Omental fat pad (tissue), 4 donors: ENCODE results near the gene CCNY. TPM values are rescaled to one million over a fixed set of nuclear protein-coding genes. Genes with fewer than 3 reads are reported as not detected.

Experiments used
- ATAC-seq: fragments of 150-250 bp; one replicate; pipeline ENCODE4 v1.9.1; 2016; ENCODE audit warnings: mild to moderate bottlenecking, moderate library complexity; ENCODE audit not compliant: low FRiP score
- DNase-seq: peaks from one replicate; pipeline ENCODE4 v3.0.0-alpha.2; 2019; ENCODE audit warnings: low spot score
- total RNA-seq, 4 donors: library from RNA; depleted of rRNA; stranded (reverse); fragments of >200 nt; gene quantifications; one replicate each; pipeline ENCODE4 v1.1.0, GENCODE V29; 2016
- TF ChIP-seq, protein P1 (sequence below), 3 donors: fragments of 450-650 bp; IDR thresholded peaks; one replicate each; pipeline ENCODE4 v1.5.1; 2016 to 2017; ENCODE audit warnings: antibody characterized with exemption in 3 of 3, mild to moderate bottlenecking in 3 of 3, moderate library complexity in 2 of 3

CCNY gene
- total RNA-seq, 4 donors from 2014 or later: 38.6 to 49.5 (median 47.2) TPM

GRCh38 chr10:35448687-35449662, 112.7 kb downstream of the CCNY start:
- no peak for DNase-seq
- TF ChIP-seq, protein P1, sequence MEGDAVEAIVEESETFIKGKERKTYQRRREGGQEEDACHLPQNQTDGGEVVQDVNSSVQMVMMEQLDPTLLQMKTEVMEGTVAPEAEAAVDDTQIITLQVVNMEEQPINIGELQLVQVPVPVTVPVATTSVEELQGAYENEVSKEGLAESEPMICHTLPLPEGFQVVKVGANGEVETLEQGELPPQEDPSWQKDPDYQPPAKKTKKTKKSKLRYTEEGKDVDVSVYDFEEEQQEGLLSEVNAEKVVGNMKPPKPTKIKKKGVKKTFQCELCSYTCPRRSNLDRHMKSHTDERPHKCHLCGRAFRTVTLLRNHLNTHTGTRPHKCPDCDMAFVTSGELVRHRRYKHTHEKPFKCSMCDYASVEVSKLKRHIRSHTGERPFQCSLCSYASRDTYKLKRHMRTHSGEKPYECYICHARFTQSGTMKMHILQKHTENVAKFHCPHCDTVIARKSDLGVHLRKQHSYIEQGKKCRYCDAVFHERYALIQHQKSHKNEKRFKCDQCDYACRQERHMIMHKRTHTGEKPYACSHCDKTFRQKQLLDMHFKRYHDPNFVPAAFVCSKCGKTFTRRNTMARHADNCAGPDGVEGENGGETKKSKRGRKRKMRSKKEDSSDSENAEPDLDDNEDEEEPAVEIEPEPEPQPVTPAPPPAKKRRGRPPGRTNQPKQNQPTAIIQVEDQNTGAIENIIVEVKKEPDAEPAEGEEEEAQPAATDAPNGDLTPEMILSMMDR (IDR thresholded peaks at IDR 0.05): no peak
- ATAC-seq: no peak

DNA sequence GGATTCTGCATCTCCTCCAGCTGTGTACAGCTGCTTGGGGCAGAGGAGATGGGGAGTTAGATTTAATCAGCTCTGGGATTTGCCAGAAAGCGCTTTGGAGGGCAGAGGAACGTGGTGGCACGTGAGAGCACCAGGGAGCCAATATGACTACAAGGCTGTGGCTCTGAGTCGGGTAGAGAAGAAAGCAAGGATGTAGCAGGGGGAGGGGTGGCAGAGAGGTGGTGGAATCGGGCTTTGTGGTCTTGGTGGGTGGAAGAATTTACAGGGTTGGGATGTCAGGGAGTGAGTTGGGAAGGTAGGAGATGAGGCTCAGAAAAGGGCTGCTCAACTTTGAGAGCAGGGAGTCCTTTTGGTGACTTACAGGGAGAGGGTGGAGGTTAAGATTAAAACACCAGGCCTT, 113.6 kb downstream of the CCNY start:
- TF ChIP-seq, protein P1 (IDR thresholded peaks at IDR 0.05): no peak
- ATAC-seq (no peak), DNase-seq (no peak)

DNA sequence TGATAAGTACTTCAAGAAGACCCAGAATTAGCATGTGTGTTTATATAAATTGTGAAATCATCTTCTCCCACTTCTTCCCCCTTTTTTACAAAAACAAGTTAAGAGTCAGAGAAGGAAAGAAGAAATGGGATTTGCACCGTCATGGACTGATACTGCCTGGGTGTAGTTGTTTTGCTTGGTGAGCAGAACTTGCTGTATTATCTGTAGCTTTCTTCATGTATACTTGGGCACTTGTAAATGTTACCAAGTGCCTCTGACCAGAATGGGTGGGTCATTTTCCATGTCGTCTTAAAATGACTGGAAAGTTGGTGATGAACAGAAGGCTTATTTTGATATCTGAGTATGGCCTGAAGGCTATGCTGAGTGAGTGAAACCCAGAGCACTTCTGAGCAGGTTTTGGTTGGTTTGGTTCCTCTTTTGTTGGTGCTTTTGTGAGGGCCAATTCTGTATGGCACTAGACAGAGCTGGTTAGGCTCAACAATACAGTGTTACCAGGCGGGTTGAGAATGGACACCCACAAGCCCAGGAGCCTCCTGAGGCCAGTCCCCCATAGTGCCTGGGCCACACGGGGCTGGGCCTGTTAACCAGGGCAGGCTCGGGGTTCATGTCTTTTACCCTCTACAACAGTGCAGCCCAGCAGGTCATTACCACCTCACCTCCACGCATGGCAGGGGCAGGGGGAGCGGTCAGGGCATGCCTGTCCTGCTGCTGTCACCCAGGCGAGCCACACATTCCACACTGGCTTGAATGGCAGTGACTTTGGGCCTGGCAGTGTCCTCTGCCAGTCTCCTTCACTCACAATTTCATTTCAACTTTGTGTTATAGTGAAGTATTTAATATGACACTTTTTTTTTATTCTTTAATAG, 115.1 kb downstream of the CCNY start:
- DNase-seq (no peak), ATAC-seq (no peak)
- TF ChIP-seq, protein P1 (IDR thresholded peaks at IDR 0.05): no peak

DNA sequence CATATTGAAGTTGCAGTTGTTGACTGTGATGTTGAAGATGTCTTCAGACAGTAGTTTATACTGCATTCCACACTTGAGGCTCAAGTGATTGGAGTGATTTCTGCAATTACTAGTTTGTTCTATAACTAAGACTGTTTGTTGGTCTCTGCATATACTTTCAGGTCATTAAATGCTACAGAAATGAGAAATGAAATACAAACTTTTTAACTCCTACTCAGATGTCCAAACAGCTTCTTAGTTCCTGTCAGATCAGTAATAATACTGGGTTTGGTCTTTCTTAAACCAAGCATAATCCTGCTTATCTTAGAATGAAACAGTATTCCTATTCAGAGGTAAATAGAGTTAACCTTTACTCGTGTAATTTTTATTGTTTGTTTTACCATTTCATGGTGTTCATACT, 115.9 kb downstream of the CCNY start:
- TF ChIP-seq, protein P1 (IDR thresholded peaks at IDR 0.05): no peak
- DNase-seq: no peak
- ATAC-seq: no peak

DNA sequence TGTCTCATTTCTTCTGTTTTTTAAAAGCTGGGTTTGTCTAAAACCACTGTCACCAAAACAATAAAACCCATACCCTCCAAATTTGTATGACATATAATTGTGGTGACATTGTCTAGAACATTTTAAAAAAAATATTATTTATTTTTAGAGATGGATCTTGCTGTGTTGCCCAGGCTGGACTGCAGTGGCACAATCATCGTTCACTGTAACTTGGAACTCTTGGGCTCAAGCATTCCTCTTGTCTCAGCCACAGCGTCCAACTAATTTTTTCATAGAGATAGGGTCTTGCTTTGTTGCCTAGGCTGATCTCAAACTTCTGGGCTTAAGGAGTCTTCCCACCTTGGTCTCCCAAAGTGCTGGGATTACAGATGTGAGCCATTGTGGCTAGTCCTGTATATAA, 116.5 kb downstream of the CCNY start:
- TF ChIP-seq, protein P1 (IDR thresholded peaks at IDR 0.05): no peak
- no peak for DNase-seq
- ATAC-seq: no peak

GRCh38 chr10:35453855-35454532, 117.7 kb downstream of the CCNY start:
- DNase-seq: no peak
- peak; percentile 82 for ATAC-seq
- TF ChIP-seq, protein P1 (IDR thresholded peaks at IDR 0.05): no peak
